ENCODE data around the gene KIF1A.
A peak's percentile ranks its signal among the peaks of the same experiment; 100 is the strongest.
"Not testable (repeated sequence)": the region's sequence is repeated elsewhere in the genome, so short reads cannot be mapped to it uniquely, and the experiment has no call there.

KIF1A gene

GRCh38 chr2:240683329-240683979, 136.6 kb downstream of the KIF1A start:
- peak; percentile 60 for FAIRE-seq

GRCh38 chr2:240682431-240683224, 137.4 kb downstream of the KIF1A start, which contains the start of gene AQP12B:
Gene AQP12B, minus strand, starts transcription at chr2:240682885. Its CDS starts 48 bp downstream, at chr2:240682837.
- FAIRE-seq, result not testable (repeated sequence)

- FAIRE-seq, result not testable (repeated sequence)
Observed at GRCh38 chr2:240680185-240680584, 139.8 kb downstream of the KIF1A start.

GRCh38 chr2:240678909-240679308, 141.1 kb downstream of the KIF1A start:
- FAIRE-seq, result not testable (repeated sequence)

GRCh38 chr2:240678043-240678442, 142.0 kb downstream of the KIF1A start:
- not testable (repeated sequence) for FAIRE-seq

GRCh38 chr2:240675345-240675744, 144.7 kb downstream of the KIF1A start:
- not testable (repeated sequence) for FAIRE-seq

- not testable (repeated sequence) for FAIRE-seq
Observed at GRCh38 chr2:240674461-240675184, 145.4 kb downstream of the KIF1A start.

- no peak for FAIRE-seq
Observed at GRCh38 chr2:240672701-240673190, 147.3 kb downstream of the KIF1A start.

- no peak for FAIRE-seq
Observed at GRCh38 chr2:240672076-240672700, 147.8 kb downstream of the KIF1A start.

GRCh38 chr2:240670950-240671349, 149.1 kb downstream of the KIF1A start:
- no peak for FAIRE-seq

- no peak for FAIRE-seq
Observed at GRCh38 chr2:240670402-240670801, 149.6 kb downstream of the KIF1A start.

GRCh38 chr2:240664622-240665021, 155.4 kb downstream of the KIF1A start:
- FAIRE-seq, result no peak
